Endothelial cell of umbilical vein (primary cell): ENCODE measurements around the gene UBR4. TPM values are rescaled to one million over a fixed set of nuclear protein-coding genes. Genes with fewer than 3 reads are reported as not detected.

Experiments
- BruUV-seq: library from RNA; stranded (reverse); fragments of 400-500 nt; replicated peaks from 2 replicates; lab custom pipeline; 2021; lab: Mats Ljungman, UMichigan
- CTCF ChIA-PET: fragments of 300-600, 350-600 bp; sonication (Branson Sonifier 250); formaldehyde crosslinking; loops from one replicate; lab custom pipeline; 2021; ENCODE audit warnings: antibody characterized with exemption, inconsistent platforms; lab: Charles Lee
- POLR2A ChIA-PET: fragments of 300-600, 350-600 bp; sonication (Branson Sonifier 250); formaldehyde crosslinking; loops from one replicate; lab custom pipeline; 2021; ENCODE audit warnings: antibody characterized with exemption, inconsistent platforms; lab: Charles Lee
- DNase-seq: peaks from one replicate; pipeline ENCODE4 v3.0.0-alpha.2; 2011; ENCODE audit warnings: low read depth, low spot score
- FAIRE-seq: peaks from 2 replicates; lab custom pipeline; 2011; peaks lifted over from hg19 to GRCh38; lab: Jason Lieb, UNC
- H2AFZ ChIP-seq: 2 replicates; pipeline ENCODE4 v1.6.0; 2012; ENCODE audit warnings: low read depth, low read length, control low read depth, inconsistent platforms
- H3K27ac ChIP-seq: 2 replicates; pipeline ENCODE4 v1.5.1; 2011; ENCODE audit warnings: low read depth, mild to moderate bottlenecking, control low read depth, low read length, moderate library complexity; ENCODE audit not compliant: insufficient read depth
- H3K27me3 ChIP-seq, 2 experiments: 2 replicates each; pipeline versions ENCODE4 v1.6.0 to v1.6.1; 2011; ENCODE audit warnings: low read length in 2 of 2, mixed read lengths in 1 of 2; ENCODE audit not compliant: control insufficient read depth in 2 of 2, insufficient read depth in 2 of 2
- H3K36me3 ChIP-seq, 2 experiments: 2 replicates in 1 of 2; 3 replicates in 1 of 2; pipeline ENCODE4 v1.5.1; 2011; ENCODE audit warnings: low read length in 2 of 2, mild to moderate bottlenecking in 1 of 2, moderate library complexity in 1 of 2; ENCODE audit not compliant: control insufficient read depth in 2 of 2, insufficient read depth in 2 of 2; ENCODE audit errors: extremely low read depth in 1 of 2
- H3K4me1 ChIP-seq: 3 replicates; pipeline ENCODE4 v1.5.1; 2011; ENCODE audit warnings: mild to moderate bottlenecking, low read length; ENCODE audit not compliant: control insufficient read depth, insufficient read depth; ENCODE audit errors: extremely low read depth
- H3K4me2 ChIP-seq: 2 replicates; pipeline ENCODE4 v1.6.1; 2011; ENCODE audit warnings: low read length, control low read depth, mixed read lengths; ENCODE audit not compliant: insufficient read depth
- H3K4me3 ChIP-seq, 3 experiments: fragments of 200-600 bp in 1 of 3; sonication (generic), shearing (Covaris generic) in 1 of 3; replicated peaks in 1 of 3; 2 replicates each; pipeline ENCODE4 v1.5.1; 2011 to 2016; ENCODE audit warnings: control low read depth in 3 of 3, low read length in 3 of 3, mild to moderate bottlenecking in 2 of 3, inconsistent platforms in 1 of 3, low read depth in 1 of 3, moderate library complexity in 1 of 3; ENCODE audit not compliant: insufficient read depth in 1 of 3
- H3K79me2 ChIP-seq: 2 replicates; pipeline ENCODE4 v1.6.0; 2012; ENCODE audit warnings: low read length, inconsistent platforms; ENCODE audit not compliant: control insufficient read depth, insufficient read depth
- H3K9ac ChIP-seq: replicated peaks from 2 replicates; pipeline ENCODE3; 2011; ENCODE audit warnings: low read length, control low read depth; ENCODE audit not compliant: insufficient read depth; ENCODE audit errors: extremely low read depth
- H3K9me1 ChIP-seq: replicated peaks from 3 replicates; pipeline ENCODE4 v1.6.0; 2011; ENCODE audit warnings: mild to moderate bottlenecking, low read length; ENCODE audit not compliant: control insufficient read depth, insufficient read depth; ENCODE audit errors: extremely low read depth
- H3K9me3 ChIP-seq: replicated peaks from 2 replicates; pipeline ENCODE4 v1.5.1; 2012; ENCODE audit warnings: low read length, inconsistent platforms; ENCODE audit not compliant: control insufficient read depth, insufficient read depth
- H4K20me1 ChIP-seq: replicated peaks from 2 replicates; pipeline ENCODE3; 2011; ENCODE audit warnings: mild to moderate bottlenecking, low read length; ENCODE audit not compliant: control insufficient read depth, insufficient read depth; ENCODE audit errors: extremely low read depth
- CTCF ChIP-seq, 2 donors: IDR thresholded peaks; 1 replicate in 1 of 2; 2 replicates in 1 of 2; pipeline ENCODE4 v1.5.1; 2011; ENCODE audit warnings: low read length in 2 of 2, mild to moderate bottlenecking in 2 of 2, moderate library complexity in 2 of 2, control low read depth in 1 of 2, inconsistent platforms in 1 of 2, low read depth in 1 of 2; ENCODE audit not compliant: insufficient read depth in 1 of 2; ENCODE audit errors: extremely low read depth in 1 of 2
- EZH2 ChIP-seq: IDR thresholded peaks from 2 replicates; pipeline ENCODE4 v1.6.1; 2012; ENCODE audit warnings: borderline replicate concordance, low read depth, mild to moderate bottlenecking, moderate library complexity, low read length, inconsistent platforms; ENCODE audit not compliant: severe bottlenecking
- FOS ChIP-seq: IDR thresholded peaks from 2 replicates; pipeline ENCODE4 v1.6.1; 2011; ENCODE audit warnings: mild to moderate bottlenecking, low read length, moderate library complexity, borderline replicate concordance; ENCODE audit not compliant: insufficient read depth
- JUN ChIP-seq: IDR thresholded peaks from 2 replicates; pipeline ENCODE4 v1.6.1; 2011; ENCODE audit warnings: borderline replicate concordance, low read depth; ENCODE audit not compliant: insufficient read length, insufficient read depth
- MAX ChIP-seq: IDR thresholded peaks from 2 replicates; pipeline ENCODE4 v1.6.1; 2011; ENCODE audit not compliant: insufficient read depth, insufficient read length
- MYC ChIP-seq: IDR thresholded peaks from one replicate; pipeline ENCODE4 v1.6.1; 2011; ENCODE audit warnings: mild to moderate bottlenecking, low read depth, low read length
- POLR2A ChIP-seq: IDR thresholded peaks from 2 replicates; pipeline ENCODE4 v1.6.1; 2012; ENCODE audit warnings: low read depth, mild to moderate bottlenecking, control low read depth, low read length
- dilution Hi-C: fragments of 300-500 bp; cut with MboI; formaldehyde crosslinking; loops from one replicate; pipeline ENCODE4 v1.15.0; 2019; ENCODE audit warnings: low sequenced_read_pairs; ENCODE audit not compliant: extremely low pct_ligation_motif_present
- intact Hi-C: fragments of 100-400 bp; cut with micrococcal nuclease; formaldehyde crosslinking; loops from one replicate; pipeline ENCODE4 v1.10.0; 2022
- polyA plus RNA-seq, 4 experiments: library from polyadenylated mRNA; depleted of rRNA in 3 of 4; stranded (reverse) in 3 of 4; unstranded in 1 of 4; fragments of >200 nt; gene quantifications; 2 replicates each; pipeline versions ENCODE4 v1.2.1 to v1.2.3, GENCODE V29; 2011 to 2012; ENCODE audit warnings: missing spikeins in 1 of 4
- total RNA-seq: library from RNA; stranded (reverse); gene quantifications from 2 replicates; pipeline ENCODE4 v1.2.3, GENCODE V29; 2021

The UBR4 gene
- total and polyA plus RNA-seq, 2 donors (not counting 3 experiments of a cell fraction or from before 2014, with no cell fraction given) = 125 to 150 TPM

- Histone ChIP-seq H3K4me3 (no peak overlapping the region), H3K9me1 (no peaks in the 10 kb centered on the region), H3K27ac (no peak overlapping the region), H3K4me2 (no peak overlapping the region), H3K36me3 (peaks cover 11 to 62% of the 10 kb centered on the region in 2 experiments), H2AFZ (no peak overlapping the region), H3K9me3 (no peaks in the 10 kb centered on the region), H3K79me2 (no peaks in the 10 kb centered on the region), H4K20me1 (no peaks in the 10 kb centered on the region), H3K27me3 (no peaks in the 10 kb centered on the region), H3K4me1 (peaks cover 23% of the 10 kb centered on the region), H3K9ac (no peak overlapping the region)
- dilution Hi-C loops = no loop called here
- no peak for FAIRE-seq
- intact Hi-C loops = no loop called here
- no TSS peak for BruUV-seq
- no peak for TF ChIP-seq FOS
- TF ChIP-seq EZH2 = no peak
- TF ChIP-seq POLR2A = no peak
- TF ChIP-seq MAX = no peak
- no peak for TF ChIP-seq CTCF (IDR thresholded peaks at IDR 0.05; ENCODE audit: extremely low read depth in 1 of 2, insufficient read depth in 1 of 2, low read depth in 1 of 2, low read length in 2 of 2)
- TF ChIP-seq MYC = no peak
- no peak for TF ChIP-seq JUN
- ChIA-PET POLR2A (interaction anchor here (1.0 kb wide), 1 partner anchor 185 kb away, joined by 4 read pairs; the partner anchor contains the start of gene ALDH4A1), CTCF (interaction anchor here (0.8 to 4.1 kb wide), 10 partner anchors 12 to 490 kb away, joined by 3 to 38 read pairs (median 4); no protein-coding TSS in a partner anchor)
- DNase-seq = no peak
These were observed 122.9 kb downstream of the UBR4 start for GRCh38 chr1:19087017-19087736.
